GM23338 (cell line): ENCODE data around the gene TNFRSF11A. TPM values are rescaled to one million over a fixed set of nuclear protein-coding genes. Genes with fewer than 3 reads are reported as not detected.

Source experiments
- ATAC-seq: fragments of 200-7000 bp; cut with Tn5 transposase; 3 replicates; pipeline ENCODE4 v1.9.1; 2020
- DNase-seq: peaks from one replicate; pipeline ENCODE4 v3.0.0-alpha.2; 2015; ENCODE audit warnings: low spot score
- H2AFZ ChIP-seq: fragments of 200-600 bp; sonication (generic); 2 replicates; pipeline ENCODE4 v1.8.0; 2016; ENCODE audit warnings: antibody characterized with exemption, mild to moderate bottlenecking, moderate library complexity
- H3F3A ChIP-seq: fragments of 200-600 bp; sonication (generic); replicated peaks from 2 replicates; pipeline ENCODE4 v1.8.0; 2017; ENCODE audit warnings: antibody characterized with exemption, mixed run types, low read depth
- H3K27ac ChIP-seq: fragments of 200-600 bp; sonication (generic); 2 replicates; pipeline ENCODE4 v1.6.1; 2016; ENCODE audit warnings: low read depth
- H3K27me3 ChIP-seq: fragments of 200-600 bp; sonication (generic); 2 replicates; pipeline ENCODE4 v1.8.0; 2016; ENCODE audit warnings: mild to moderate bottlenecking, mixed run types, moderate library complexity; ENCODE audit not compliant: insufficient read depth
- H3K36me3 ChIP-seq: fragments of 200-600 bp; sonication (generic); 2 replicates; pipeline ENCODE4 v1.8.0; 2016; ENCODE audit warnings: mild to moderate bottlenecking; ENCODE audit not compliant: insufficient read depth
- H3K4me1 ChIP-seq: fragments of 200-600 bp; sonication (generic); 2 replicates; pipeline ENCODE4 v1.8.0; 2016; ENCODE audit warnings: mild to moderate bottlenecking, moderate library complexity; ENCODE audit not compliant: insufficient read depth
- H3K4me2 ChIP-seq: fragments of 200-600 bp; sonication (generic); 2 replicates; pipeline ENCODE4 v1.7.1; 2017; ENCODE audit warnings: mixed run types
- H3K4me3 ChIP-seq: fragments of 200-600 bp; sonication (generic); 2 replicates; pipeline ENCODE4 v1.6.1; 2016; ENCODE audit warnings: mixed run types
- H3K79me2 ChIP-seq: fragments of 200-600 bp; sonication (generic); replicated peaks from 2 replicates; pipeline ENCODE4 v1.8.0; 2017; ENCODE audit warnings: mild to moderate bottlenecking; ENCODE audit not compliant: insufficient read depth
- H3K9me2 ChIP-seq: fragments of 200-600 bp; sonication (generic); 2 replicates; pipeline ENCODE4 v1.8.0; 2017; ENCODE audit not compliant: insufficient read depth
- H4K20me1 ChIP-seq: fragments of 200-600 bp; sonication (generic); replicated peaks from 2 replicates; pipeline ENCODE4 v1.8.0; 2017; ENCODE audit warnings: mild to moderate bottlenecking; ENCODE audit not compliant: insufficient read depth
- H3K27ac Mint-ChIP-seq: 2 replicates; pipeline ENCODE4 v1.8.0; 2020; ENCODE audit warnings: inconsistent platforms, mild to moderate bottlenecking, moderate library complexity, mixed read lengths
- H3K27me3 Mint-ChIP-seq: 3 replicates; pipeline ENCODE4 v1.8.0; 2022; ENCODE audit warnings: low read depth, mild to moderate bottlenecking, moderate library complexity, mixed read lengths, inconsistent platforms; ENCODE audit not compliant: insufficient read depth, poor library complexity
- H3K36me3 Mint-ChIP-seq: 3 replicates; pipeline ENCODE4 v1.8.0; 2021; ENCODE audit warnings: low read depth, mild to moderate bottlenecking, inconsistent platforms, moderate library complexity, mixed read lengths
- H3K4me1 Mint-ChIP-seq: 3 replicates; pipeline ENCODE4 v1.8.0; 2020; ENCODE audit warnings: mild to moderate bottlenecking, inconsistent platforms, mixed read lengths
- H3K4me3 Mint-ChIP-seq: 3 replicates; pipeline ENCODE4 v1.8.0; 2021; ENCODE audit warnings: moderate library complexity, mild to moderate bottlenecking, inconsistent platforms, mixed read lengths
- H3K9me3 Mint-ChIP-seq: 3 replicates; pipeline ENCODE4 v1.8.0; 2020; ENCODE audit warnings: moderate library complexity, mild to moderate bottlenecking, inconsistent platforms, mixed read lengths
- CREB1 ChIP-seq: fragments of 250-450 bp; sonication (Bioruptor Pico); IDR thresholded peaks from 2 replicates; pipeline ENCODE4 v1.5.0; 2020; ENCODE audit warnings: low read depth, mild to moderate bottlenecking, moderate library complexity
- EZH2phosphoT487 ChIP-seq: fragments of 200-600 bp; sonication (generic); IDR thresholded peaks from one replicate; pipeline ENCODE4 v1.8.1; 2018; ENCODE audit warnings: antibody characterized with exemption; ENCODE audit not compliant: unreplicated experiment
- JUNB ChIP-seq: IDR thresholded peaks from one replicate; pipeline ENCODE4 v1.6.1; 2016; ENCODE audit warnings: antibody characterized with exemption; ENCODE audit not compliant: unreplicated experiment
- STAT1 ChIP-seq: IDR thresholded peaks from one replicate; pipeline ENCODE4 v1.6.1; 2016; ENCODE audit warnings: antibody characterized with exemption; ENCODE audit not compliant: unreplicated experiment
- ZNF331 ChIP-seq: fragments of 250-450 bp; sonication (Bioruptor Pico); IDR thresholded peaks from 2 replicates; pipeline ENCODE4 v1.5.0; 2020; ENCODE audit warnings: low read depth, mild to moderate bottlenecking, moderate library complexity
- polyA plus RNA-seq: library from polyadenylated mRNA; unstranded; fragments of >200 nt; fragmentation: Nextera tagmentation; extraction: Ambion mirVana; gene quantifications from 2 replicates; pipeline ENCODE4 v1.2.1, GENCODE V29; 2016
- total RNA-seq: library from RNA; depleted of rRNA; stranded (reverse); fragments of >200 nt; shearing (Covaris generic); gene quantifications from 2 replicates; pipeline ENCODE4 v1.2.3, GENCODE V29; 2014
- TF ChIP-seq, protein P1 (sequence below): IDR thresholded peaks from one replicate; pipeline ENCODE4 v1.6.1; 2018; ENCODE audit warnings: antibody characterized with exemption; ENCODE audit not compliant: unreplicated experiment
- TF ChIP-seq, protein P2 (sequence below): fragments of 250-450 bp; sonication (Bioruptor Pico); IDR thresholded peaks from 2 replicates; pipeline ENCODE4 v1.5.0; 2020; ENCODE audit warnings: mild to moderate bottlenecking, moderate library complexity

Gene TNFRSF11A
- total and polyA plus RNA-seq, 2 experiments from 2014 or later: 3.8 to 7.3 TPM

DNA sequence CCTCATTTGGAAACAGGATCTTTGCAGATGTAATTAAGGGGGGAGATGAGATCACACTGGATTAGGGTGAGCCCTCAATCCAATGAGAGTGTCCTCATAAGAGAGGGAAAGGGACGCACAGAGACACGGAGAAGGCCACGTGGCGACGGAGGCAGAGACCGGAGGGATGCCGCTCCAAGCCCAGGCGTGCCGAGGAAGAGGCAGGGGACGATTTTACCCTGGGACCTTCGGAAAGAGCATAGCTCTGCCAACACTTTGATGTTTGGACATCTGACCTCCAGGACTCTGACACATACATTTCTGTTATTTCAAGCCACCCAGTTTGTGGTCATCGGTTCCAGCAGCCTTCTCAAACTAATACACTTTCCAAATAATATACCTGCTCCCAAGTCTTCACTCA is 113.3 kb downstream of the TNFRSF11A start:
- Histone ChIP-seq H3K4me3 (no peak overlapping the region), H3K4me1 (peaks cover 8% of the 10 kb centered on the region; the same call in 1 of the 2 replicates), H3F3A (no peaks in the 10 kb centered on the region), H4K20me1 (no peaks in the 10 kb centered on the region), H3K9me2 (no peaks in the 10 kb centered on the region), H3K27ac (no peak overlapping the region), H2AFZ (peak overlapping the region; percentile 98), H3K4me2 (no peak overlapping the region), H3K27me3 (no peaks in the 10 kb centered on the region), H3K79me2 (no peaks in the 10 kb centered on the region), H3K36me3 (no peaks in the 10 kb centered on the region)
- H3K9me3 Mint-ChIP-seq: no peaks in the 10 kb centered on the region
- no peak overlapping the region for H3K4me3 Mint-ChIP-seq
- no peak for TF ChIP-seq JUNB
- TF ChIP-seq STAT1: no peak
- no peak for TF ChIP-seq CREB1 (CRISPR knock-in tag)
- no peak for TF ChIP-seq ZNF331
- TF ChIP-seq, protein P1, sequence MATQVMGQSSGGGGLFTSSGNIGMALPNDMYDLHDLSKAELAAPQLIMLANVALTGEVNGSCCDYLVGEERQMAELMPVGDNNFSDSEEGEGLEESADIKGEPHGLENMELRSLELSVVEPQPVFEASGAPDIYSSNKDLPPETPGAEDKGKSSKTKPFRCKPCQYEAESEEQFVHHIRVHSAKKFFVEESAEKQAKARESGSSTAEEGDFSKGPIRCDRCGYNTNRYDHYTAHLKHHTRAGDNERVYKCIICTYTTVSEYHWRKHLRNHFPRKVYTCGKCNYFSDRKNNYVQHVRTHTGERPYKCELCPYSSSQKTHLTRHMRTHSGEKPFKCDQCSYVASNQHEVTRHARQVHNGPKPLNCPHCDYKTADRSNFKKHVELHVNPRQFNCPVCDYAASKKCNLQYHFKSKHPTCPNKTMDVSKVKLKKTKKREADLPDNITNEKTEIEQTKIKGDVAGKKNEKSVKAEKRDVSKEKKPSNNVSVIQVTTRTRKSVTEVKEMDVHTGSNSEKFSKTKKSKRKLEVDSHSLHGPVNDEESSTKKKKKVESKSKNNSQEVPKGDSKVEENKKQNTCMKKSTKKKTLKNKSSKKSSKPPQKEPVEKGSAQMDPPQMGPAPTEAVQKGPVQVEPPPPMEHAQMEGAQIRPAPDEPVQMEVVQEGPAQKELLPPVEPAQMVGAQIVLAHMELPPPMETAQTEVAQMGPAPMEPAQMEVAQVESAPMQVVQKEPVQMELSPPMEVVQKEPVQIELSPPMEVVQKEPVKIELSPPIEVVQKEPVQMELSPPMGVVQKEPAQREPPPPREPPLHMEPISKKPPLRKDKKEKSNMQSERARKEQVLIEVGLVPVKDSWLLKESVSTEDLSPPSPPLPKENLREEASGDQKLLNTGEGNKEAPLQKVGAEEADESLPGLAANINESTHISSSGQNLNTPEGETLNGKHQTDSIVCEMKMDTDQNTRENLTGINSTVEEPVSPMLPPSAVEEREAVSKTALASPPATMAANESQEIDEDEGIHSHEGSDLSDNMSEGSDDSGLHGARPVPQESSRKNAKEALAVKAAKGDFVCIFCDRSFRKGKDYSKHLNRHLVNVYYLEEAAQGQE: no peak
- TF ChIP-seq EZH2phosphoT487: no peak
- TF ChIP-seq, protein P2, sequence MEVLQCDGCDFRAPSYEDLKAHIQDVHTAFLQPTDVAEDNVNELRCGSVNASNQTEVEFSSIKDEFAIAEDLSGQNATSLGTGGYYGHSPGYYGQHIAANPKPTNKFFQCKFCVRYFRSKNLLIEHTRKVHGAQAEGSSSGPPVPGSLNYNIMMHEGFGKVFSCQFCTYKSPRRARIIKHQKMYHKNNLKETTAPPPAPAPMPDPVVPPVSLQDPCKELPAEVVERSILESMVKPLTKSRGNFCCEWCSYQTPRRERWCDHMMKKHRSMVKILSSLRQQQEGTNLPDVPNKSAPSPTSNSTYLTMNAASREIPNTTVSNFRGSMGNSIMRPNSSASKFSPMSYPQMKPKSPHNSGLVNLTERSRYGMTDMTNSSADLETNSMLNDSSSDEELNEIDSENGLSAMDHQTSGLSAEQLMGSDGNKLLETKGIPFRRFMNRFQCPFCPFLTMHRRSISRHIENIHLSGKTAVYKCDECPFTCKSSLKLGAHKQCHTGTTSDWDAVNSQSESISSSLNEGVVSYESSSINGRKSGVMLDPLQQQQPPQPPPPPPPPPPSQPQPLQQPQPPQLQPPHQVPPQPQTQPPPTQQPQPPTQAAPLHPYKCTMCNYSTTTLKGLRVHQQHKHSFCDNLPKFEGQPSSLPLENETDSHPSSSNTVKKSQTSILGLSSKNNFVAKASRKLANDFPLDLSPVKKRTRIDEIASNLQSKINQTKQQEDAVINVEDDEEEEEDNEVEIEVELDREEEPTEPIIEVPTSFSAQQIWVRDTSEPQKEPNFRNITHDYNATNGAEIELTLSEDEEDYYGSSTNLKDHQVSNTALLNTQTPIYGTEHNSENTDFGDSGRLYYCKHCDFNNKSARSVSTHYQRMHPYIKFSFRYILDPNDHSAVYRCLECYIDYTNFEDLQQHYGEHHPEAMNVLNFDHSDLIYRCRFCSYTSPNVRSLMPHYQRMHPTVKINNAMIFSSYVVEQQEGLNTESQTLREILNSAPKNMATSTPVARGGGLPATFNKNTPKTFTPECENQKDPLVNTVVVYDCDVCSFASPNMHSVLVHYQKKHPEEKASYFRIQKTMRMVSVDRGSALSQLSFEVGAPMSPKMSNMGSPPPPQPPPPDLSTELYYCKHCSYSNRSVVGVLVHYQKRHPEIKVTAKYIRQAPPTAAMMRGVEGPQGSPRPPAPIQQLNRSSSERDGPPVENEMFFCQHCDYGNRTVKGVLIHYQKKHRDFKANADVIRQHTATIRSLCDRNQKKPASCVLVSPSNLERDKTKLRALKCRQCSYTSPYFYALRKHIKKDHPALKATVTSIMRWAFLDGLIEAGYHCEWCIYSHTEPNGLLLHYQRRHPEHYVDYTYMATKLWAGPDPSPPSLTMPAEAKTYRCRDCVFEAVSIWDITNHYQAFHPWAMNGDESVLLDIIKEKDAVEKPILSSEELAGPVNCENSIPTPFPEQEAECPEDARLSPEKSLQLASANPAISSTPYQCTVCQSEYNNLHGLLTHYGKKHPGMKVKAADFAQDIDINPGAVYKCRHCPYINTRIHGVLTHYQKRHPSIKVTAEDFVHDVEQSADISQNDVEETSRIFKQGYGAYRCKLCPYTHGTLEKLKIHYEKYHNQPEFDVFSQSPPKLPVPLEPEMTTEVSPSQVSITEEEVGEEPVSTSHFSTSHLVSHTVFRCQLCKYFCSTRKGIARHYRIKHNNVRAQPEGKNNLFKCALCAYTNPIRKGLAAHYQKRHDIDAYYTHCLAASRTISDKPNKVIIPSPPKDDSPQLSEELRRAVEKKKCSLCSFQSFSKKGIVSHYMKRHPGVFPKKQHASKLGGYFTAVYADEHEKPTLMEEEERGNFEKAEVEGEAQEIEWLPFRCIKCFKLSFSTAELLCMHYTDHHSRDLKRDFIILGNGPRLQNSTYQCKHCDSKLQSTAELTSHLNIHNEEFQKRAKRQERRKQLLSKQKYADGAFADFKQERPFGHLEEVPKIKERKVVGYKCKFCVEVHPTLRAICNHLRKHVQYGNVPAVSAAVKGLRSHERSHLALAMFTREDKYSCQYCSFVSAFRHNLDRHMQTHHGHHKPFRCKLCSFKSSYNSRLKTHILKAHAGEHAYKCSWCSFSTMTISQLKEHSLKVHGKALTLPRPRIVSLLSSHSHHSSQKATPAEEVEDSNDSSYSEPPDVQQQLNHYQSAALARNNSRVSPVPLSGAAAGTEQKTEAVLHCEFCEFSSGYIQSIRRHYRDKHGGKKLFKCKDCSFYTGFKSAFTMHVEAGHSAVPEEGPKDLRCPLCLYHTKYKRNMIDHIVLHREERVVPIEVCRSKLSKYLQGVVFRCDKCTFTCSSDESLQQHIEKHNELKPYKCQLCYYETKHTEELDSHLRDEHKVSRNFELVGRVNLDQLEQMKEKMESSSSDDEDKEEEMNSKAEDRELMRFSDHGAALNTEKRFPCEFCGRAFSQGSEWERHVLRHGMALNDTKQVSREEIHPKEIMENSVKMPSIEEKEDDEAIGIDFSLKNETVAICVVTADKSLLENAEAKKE (CRISPR knock-in tag): no peak
- H3K27ac Mint-ChIP-seq: no peak overlapping the region
- H3K4me1 Mint-ChIP-seq: peaks cover 10% of the 10 kb centered on the region
- peaks cover 6% of the 10 kb centered on the region for H3K27me3 Mint-ChIP-seq
- DNase-seq: no peak
- no peak for ATAC-seq
- H3K36me3 Mint-ChIP-seq: no peaks in the 10 kb centered on the region
